Smooth muscle cell (in vitro differentiated cells): Measurements from ENCODE around the gene PCDH12. TPM values are rescaled to one million over a fixed set of nuclear protein-coding genes. Genes with fewer than 3 reads are reported as not detected.

ENCODE experiments used
- DNase-seq: peaks from one replicate; lab custom pipeline; 2025; ENCODE audit not compliant: unreplicated experiment; lab: John Stamatoyannopoulos, UW
- H2AFZ ChIP-seq: fragments of 200-600 bp; sonication (generic); 2 replicates; pipeline ENCODE4 v1.6.0; 2016; ENCODE audit warnings: antibody characterized with exemption, low read depth, mild to moderate bottlenecking
- H3F3A ChIP-seq: fragments of 200-600 bp; sonication (generic); 2 replicates; pipeline ENCODE4 v1.6.0; 2017; ENCODE audit warnings: antibody characterized with exemption, low read depth
- H3K27ac ChIP-seq: fragments of 200-600 bp; sonication (generic); 2 replicates; pipeline ENCODE4 v1.5.1; 2016; ENCODE audit warnings: low read depth, mild to moderate bottlenecking
- H3K27me3 ChIP-seq: fragments of 200-600 bp; sonication (generic); 2 replicates; pipeline ENCODE4 v1.6.1; 2016; ENCODE audit warnings: low read depth, mild to moderate bottlenecking
- H3K36me3 ChIP-seq: fragments of 200-600 bp; sonication (generic); 2 replicates; pipeline ENCODE4 v1.5.1; 2016; ENCODE audit warnings: low read depth
- H3K4me1 ChIP-seq: fragments of 200-600 bp; sonication (generic); 2 replicates; pipeline ENCODE4 v1.5.1; 2016; ENCODE audit warnings: low read depth
- H3K4me2 ChIP-seq: fragments of 200-600 bp; sonication (generic); 2 replicates; pipeline ENCODE4 v1.6.0; 2016; ENCODE audit warnings: mild to moderate bottlenecking
- H3K4me3 ChIP-seq: fragments of 200-600 bp; sonication (generic); 2 replicates; pipeline ENCODE4 v1.5.1; 2016; ENCODE audit warnings: mild to moderate bottlenecking
- H3K79me2 ChIP-seq: fragments of 200-600 bp; sonication (generic); 2 replicates; pipeline ENCODE4 v1.6.0; 2016; ENCODE audit warnings: low read depth, mild to moderate bottlenecking
- H3K9ac ChIP-seq: fragments of 200-600 bp; sonication (generic); 2 replicates; pipeline ENCODE4 v1.6.0; 2016; ENCODE audit warnings: low read depth
- H3K9me3 ChIP-seq: fragments of 200-600 bp; sonication (generic); replicated peaks from 2 replicates; pipeline ENCODE4 v1.5.1; 2016; ENCODE audit warnings: low read depth
- H4K20me1 ChIP-seq: fragments of 200-600 bp; sonication (generic); 2 replicates; pipeline ENCODE4 v1.6.0; 2016; ENCODE audit warnings: low read depth
- CTCF ChIP-seq: fragments of 200-600 bp; sonication (generic); IDR thresholded peaks from 2 replicates; pipeline ENCODE4 v1.5.1; 2017; ENCODE audit warnings: borderline replicate concordance, mild to moderate bottlenecking, antibody characterized with exemption; ENCODE audit not compliant: insufficient read depth, poor library complexity, severe bottlenecking
- WGBS: methylation state at CpG from one replicate; pipeline ENCODE4 v1.1.7; 2016; ENCODE audit warnings: low lambda C conversion rate; 5-methylcytosine and 5-hydroxymethylcytosine counted together
- polyA plus RNA-seq: library from polyadenylated mRNA; unstranded; fragments of >200 nt; fragmentation: Nextera tagmentation; extraction: Ambion mirVana; gene quantifications from 2 replicates; pipeline ENCODE4 v1.2.1, GENCODE V29; 2016
- total RNA-seq: library from RNA; depleted of rRNA; stranded (reverse); fragments of >200 nt; gene quantifications from 2 replicates; pipeline ENCODE4 v1.2.3, GENCODE V29; 2014

The PCDH12 gene
- total and polyA plus RNA-seq, 2 experiments from 2014 or later, result 0.21 TPM; not detected in 1

- Histone ChIP-seq H3K27ac (no peak overlapping the region), H3K9me3 (no peaks in the 10 kb centered on the region), H3K9ac (no peak overlapping the region), H3K4me3 (no peak overlapping the region), H3K79me2 (no peaks in the 10 kb centered on the region), H3K27me3 (no peaks in the 10 kb centered on the region), H3K4me1 (no peaks in the 10 kb centered on the region), H4K20me1 (no peaks in the 10 kb centered on the region), H3K36me3 (no peaks in the 10 kb centered on the region), H3F3A (no peaks in the 10 kb centered on the region), H2AFZ (peak overlapping the region; percentile 44), H3K4me2 (peak overlapping the region; percentile 71)
- peak; percentile 82 for TF ChIP-seq CTCF
- WGBS, result 31% methylated on average over 14 of the region's 14 CpGs
- peak; percentile 58 for DNase-seq
These were observed 2.7 kb upstream of the PCDH12 start for GRCh38 chr5:141960449-141961323.

GRCh38 chr5:141960018-141960417 lies 2.0 kb upstream of the PCDH12 start:
- Histone ChIP-seq H3K9me3 (no peaks in the 10 kb centered on the region), H3K4me2 (no peak overlapping the region), H3K27ac (no peak overlapping the region), H3F3A (no peaks in the 10 kb centered on the region), H3K4me1 (no peaks in the 10 kb centered on the region), H3K4me3 (no peak overlapping the region), H2AFZ (no peak overlapping the region), H3K9ac (no peak overlapping the region), H4K20me1 (no peaks in the 10 kb centered on the region), H3K27me3 (no peaks in the 10 kb centered on the region), H3K79me2 (no peaks in the 10 kb centered on the region), H3K36me3 (no peaks in the 10 kb centered on the region)
- WGBS, result 65% methylated on average over 10 of the region's 10 CpGs
- no peak for DNase-seq
- peak; percentile 36 for TF ChIP-seq CTCF

- no peak for DNase-seq
- Histone ChIP-seq H3F3A (no peaks in the 10 kb centered on the region), H3K9ac (no peak overlapping the region), H3K27me3 (no peaks in the 10 kb centered on the region), H3K79me2 (no peaks in the 10 kb centered on the region), H2AFZ (no peak overlapping the region), H3K4me1 (no peaks in the 10 kb centered on the region), H4K20me1 (no peaks in the 10 kb centered on the region), H3K4me3 (no peak overlapping the region), H3K4me2 (no peak overlapping the region), H3K27ac (no peak overlapping the region), H3K36me3 (no peaks in the 10 kb centered on the region), H3K9me3 (no peaks in the 10 kb centered on the region)
- no peak for TF ChIP-seq CTCF
- WGBS, result 81% methylated on average over 8 of the region's 8 CpGs
These were observed 657 bp upstream of the PCDH12 start for GRCh38 chr5:141958546-141959172.
